NB4 (cell line): ENCODE results near the gene CCDC149.

Experiments used
- MYC ChIP-seq: IDR thresholded peaks from 2 replicates; pipeline ENCODE4 v1.6.1; 2011; ENCODE audit warnings: low read depth, low read length
- POLR2A ChIP-seq: IDR thresholded peaks from 2 replicates; pipeline ENCODE4 v1.6.1; 2011; ENCODE audit warnings: mild to moderate bottlenecking; ENCODE audit not compliant: insufficient read length; ENCODE audit errors: extremely low read depth
- TF ChIP-seq, protein P1 (sequence below): IDR thresholded peaks from one replicate; pipeline ENCODE4 v1.5.1; 2012; ENCODE audit warnings: low read depth, low read length
- TF ChIP-seq, protein P2 (sequence below): IDR thresholded peaks from 2 replicates; pipeline ENCODE4 v1.6.1; 2011; ENCODE audit warnings: low read depth, low read length

DNA sequence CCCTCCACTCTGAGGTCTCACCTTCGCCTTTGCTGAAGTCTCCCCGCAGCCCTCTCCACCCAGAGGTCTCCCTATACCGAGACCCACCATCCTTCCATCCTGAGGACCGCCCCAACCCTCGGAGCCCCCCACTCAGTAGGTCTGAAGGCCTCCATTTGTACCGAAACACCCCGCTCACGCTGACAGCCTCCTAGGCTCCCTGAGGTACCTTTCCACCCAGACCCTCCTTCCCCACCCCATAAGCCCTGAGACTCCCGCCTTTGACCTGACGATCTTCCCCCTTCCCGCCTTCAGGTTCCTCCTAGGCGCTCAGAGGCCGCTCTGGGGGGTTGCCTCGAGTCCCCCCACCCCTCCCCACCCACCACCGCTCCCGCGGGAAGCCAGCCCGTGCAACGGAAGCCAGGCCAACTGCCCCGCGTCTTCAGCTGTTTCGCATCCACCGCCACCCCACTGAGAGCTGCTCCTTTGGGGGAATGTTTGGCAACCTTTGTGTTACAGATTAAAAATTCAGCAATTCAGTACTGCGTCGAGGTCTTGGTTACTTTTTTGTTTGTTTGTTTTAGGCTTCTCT lies 112.4 kb downstream of the CCDC149 start:
- TF ChIP-seq, protein P1, sequence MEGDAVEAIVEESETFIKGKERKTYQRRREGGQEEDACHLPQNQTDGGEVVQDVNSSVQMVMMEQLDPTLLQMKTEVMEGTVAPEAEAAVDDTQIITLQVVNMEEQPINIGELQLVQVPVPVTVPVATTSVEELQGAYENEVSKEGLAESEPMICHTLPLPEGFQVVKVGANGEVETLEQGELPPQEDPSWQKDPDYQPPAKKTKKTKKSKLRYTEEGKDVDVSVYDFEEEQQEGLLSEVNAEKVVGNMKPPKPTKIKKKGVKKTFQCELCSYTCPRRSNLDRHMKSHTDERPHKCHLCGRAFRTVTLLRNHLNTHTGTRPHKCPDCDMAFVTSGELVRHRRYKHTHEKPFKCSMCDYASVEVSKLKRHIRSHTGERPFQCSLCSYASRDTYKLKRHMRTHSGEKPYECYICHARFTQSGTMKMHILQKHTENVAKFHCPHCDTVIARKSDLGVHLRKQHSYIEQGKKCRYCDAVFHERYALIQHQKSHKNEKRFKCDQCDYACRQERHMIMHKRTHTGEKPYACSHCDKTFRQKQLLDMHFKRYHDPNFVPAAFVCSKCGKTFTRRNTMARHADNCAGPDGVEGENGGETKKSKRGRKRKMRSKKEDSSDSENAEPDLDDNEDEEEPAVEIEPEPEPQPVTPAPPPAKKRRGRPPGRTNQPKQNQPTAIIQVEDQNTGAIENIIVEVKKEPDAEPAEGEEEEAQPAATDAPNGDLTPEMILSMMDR, result no peak
- TF ChIP-seq MYC (no peak), POLR2A (no peak)
- TF ChIP-seq, protein P2, sequence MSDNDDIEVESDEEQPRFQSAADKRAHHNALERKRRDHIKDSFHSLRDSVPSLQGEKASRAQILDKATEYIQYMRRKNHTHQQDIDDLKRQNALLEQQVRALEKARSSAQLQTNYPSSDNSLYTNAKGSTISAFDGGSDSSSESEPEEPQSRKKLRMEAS, result no peak
